Mucosa of rectum (tissue), 2 donors: ENCODE results near the gene CNN2.

Source experiments
- H3K27ac ChIP-seq, 2 donors: one replicate each; pipeline ENCODE4 v1.7.0; 2013; ENCODE audit warnings: inconsistent platforms in 2 of 2, low read depth in 2 of 2, low read length in 2 of 2
- H3K27me3 ChIP-seq, 2 donors: one replicate each; pipeline ENCODE4 v1.7.0; 2013; ENCODE audit warnings: low read length in 2 of 2; ENCODE audit not compliant: control insufficient read depth in 2 of 2, insufficient read depth in 2 of 2
- H3K36me3 ChIP-seq, 2 donors: one replicate each; pipeline ENCODE4 v1.7.0; 2013; ENCODE audit warnings: low read length in 2 of 2; ENCODE audit not compliant: control insufficient read depth in 2 of 2, insufficient read depth in 2 of 2
- H3K4me1 ChIP-seq, 2 donors: one replicate each; pipeline ENCODE4 v1.7.0; 2013; ENCODE audit warnings: low read length in 2 of 2, mild to moderate bottlenecking in 1 of 2; ENCODE audit not compliant: control insufficient read depth in 2 of 2, insufficient read depth in 2 of 2
- H3K4me3 ChIP-seq, 2 donors: one replicate each; pipeline ENCODE4 v1.7.0; 2013; ENCODE audit warnings: low read length in 2 of 2
- H3K9ac ChIP-seq, 2 donors: one replicate each; pipeline ENCODE4 v1.7.0; 2013; ENCODE audit warnings: low read length in 2 of 2, low read depth in 1 of 2, mild to moderate bottlenecking in 1 of 2
- H3K9me3 ChIP-seq, 2 donors: one replicate each; pipeline ENCODE4 v1.7.0; 2013; ENCODE audit warnings: low read length in 2 of 2; ENCODE audit not compliant: control insufficient read depth in 2 of 2
- donor health status: healthy.
- donor health status: Normal muscosa, but diverticular disease.

CNN2 gene

GRCh38 chr19:1004204-1004802 is 22.1 kb upstream of the CNN2 start:
- Histone ChIP-seq H3K4me3 (no peak overlapping the region), H3K27me3 (peaks cover 12 to 13% of the 10 kb centered on the region in 2 donors), H3K9me3 (no peaks in the 10 kb centered on the region), H3K4me1 (peaks cover 0 to 3% of the 10 kb centered on the region in 2 donors), H3K27ac (no peak overlapping the region), H3K36me3 (no peaks in the 10 kb centered on the region), H3K9ac (no peak overlapping the region)

- Histone ChIP-seq H3K4me3 (no peak overlapping the region), H3K9me3 (no peaks in the 10 kb centered on the region), H3K27ac (no peak overlapping the region), H3K27me3 (peaks cover 9 to 10% of the 10 kb centered on the region in 2 donors), H3K4me1 (peaks cover 0 to 3% of the 10 kb centered on the region in 2 donors), H3K36me3 (peaks cover 0 to 1% of the 10 kb centered on the region in 2 donors), H3K9ac (no peak overlapping the region)
Measured at GRCh38 chr19:1004803-1005664, 21.4 kb upstream of the CNN2 start.

DNA sequence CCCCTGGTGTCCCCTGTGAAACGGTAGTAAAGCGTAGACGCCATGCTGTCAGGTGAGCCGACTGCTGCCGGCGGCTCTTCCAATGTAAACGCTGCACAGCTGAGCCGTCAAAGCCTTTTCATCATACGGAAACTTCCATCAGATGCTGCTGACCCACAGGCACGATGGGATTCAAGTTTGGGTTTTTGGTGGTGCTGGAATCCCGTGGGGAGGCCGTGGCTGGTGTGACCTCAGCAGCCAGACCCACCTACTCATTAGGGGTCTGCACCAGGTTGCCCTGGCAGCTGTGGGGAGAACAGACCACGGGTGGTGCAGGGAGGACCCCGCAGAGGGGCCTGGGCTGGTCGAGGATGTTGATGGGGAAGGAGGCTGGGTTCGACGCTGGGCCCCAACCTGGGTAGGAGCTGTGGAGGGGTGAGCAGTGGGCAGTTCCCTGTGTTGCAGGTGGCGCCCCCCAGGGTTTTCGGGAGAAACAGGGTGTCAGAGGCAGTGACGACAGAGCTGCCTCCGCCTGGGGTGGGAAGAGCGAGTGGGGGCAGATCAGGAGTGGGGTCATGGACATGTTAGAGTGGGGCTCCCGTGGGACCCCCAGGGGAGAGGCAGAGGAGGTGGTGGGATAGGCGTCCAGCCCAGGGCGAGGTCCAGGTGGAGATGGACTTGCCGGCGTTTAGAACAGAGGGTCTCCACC is 19.6 kb upstream of the CNN2 start:
- peaks cover 0 to 6% of the 10 kb centered on the region in 2 donors for H3K36me3 ChIP-seq
- H3K27ac ChIP-seq: no peak overlapping the region
- no peaks in the 10 kb centered on the region for H3K4me1 ChIP-seq

DNA sequence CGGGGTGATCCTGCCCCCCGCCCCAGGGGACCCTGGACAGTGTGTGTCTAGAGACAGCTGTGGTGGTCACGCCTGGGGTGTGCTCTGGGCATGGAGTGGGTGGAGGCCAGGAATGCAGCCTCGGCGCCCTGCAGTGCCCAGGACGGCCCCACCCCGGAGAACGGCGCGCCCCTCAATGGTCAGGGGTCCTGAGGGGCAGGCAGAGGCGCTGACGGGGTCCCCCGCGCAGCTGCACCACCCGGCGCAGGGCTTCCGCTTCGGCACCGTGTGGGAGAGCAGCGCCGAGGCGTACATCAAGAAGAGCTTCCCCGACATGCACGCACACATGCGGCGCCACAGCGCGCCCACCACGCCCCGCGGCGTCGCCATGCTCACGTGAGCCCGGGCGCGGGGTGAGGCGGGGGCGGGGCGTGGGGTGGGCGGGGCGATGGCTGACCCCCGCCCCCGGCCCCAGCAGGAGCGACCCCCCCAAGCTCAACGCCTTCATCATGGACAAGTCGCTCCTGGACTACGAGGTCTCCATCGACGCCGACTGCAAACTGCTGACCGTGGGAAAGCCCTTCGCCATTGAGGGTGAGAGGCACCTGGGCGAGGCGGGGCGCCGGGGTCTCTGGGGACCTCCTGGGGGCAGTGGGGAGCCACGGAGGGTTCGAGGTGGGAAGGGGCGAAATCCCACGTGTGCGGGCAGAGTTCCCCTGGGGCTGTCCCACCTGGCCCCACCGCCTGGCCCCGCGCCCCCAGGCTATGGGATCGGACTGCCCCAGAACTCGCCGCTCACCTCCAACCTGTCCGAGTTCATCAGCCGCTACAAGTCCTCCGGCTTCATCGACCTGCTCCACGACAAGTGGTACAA is 18.8 kb upstream of the CNN2 start:
- no peak overlapping the region for H3K27ac ChIP-seq

More for the DNA sequence above, 19.6 kb upstream of the CNN2 start:
- H3K9me3 ChIP-seq: no peaks in the 10 kb centered on the region
- H3K4me3 ChIP-seq: no peak overlapping the region
- H3K9ac ChIP-seq: no peak overlapping the region
- peaks cover 4 to 5% of the 10 kb centered on the region in 2 donors for H3K27me3 ChIP-seq

GRCh38 chr19:1008268-1009040 is 18.0 kb upstream of the CNN2 start:
- H3K27me3 ChIP-seq: peaks cover 0 to 4% of the 10 kb centered on the region in 2 donors
- no peak overlapping the region for H3K9ac ChIP-seq
- H3K36me3 ChIP-seq: peaks cover 6 to 20% of the 10 kb centered on the region in 2 donors
- no peak overlapping the region for H3K4me3 ChIP-seq
- H3K9me3 ChIP-seq: no peaks in the 10 kb centered on the region
- no peaks in the 10 kb centered on the region for H3K4me1 ChIP-seq
- H3K27ac ChIP-seq: no peak overlapping the region

More for the DNA sequence above, 18.8 kb upstream of the CNN2 start:
- H3K4me1 ChIP-seq: no peaks in the 10 kb centered on the region
- no peaks in the 10 kb centered on the region for H3K9me3 ChIP-seq
- H3K4me3 ChIP-seq: no peak overlapping the region
- no peak overlapping the region for H3K9ac ChIP-seq
- H3K36me3 ChIP-seq: peaks cover 0 to 13% of the 10 kb centered on the region in 2 donors
- H3K27me3 ChIP-seq: peaks cover 4% of the 10 kb centered on the region in 2 donors

- H3K4me3 ChIP-seq: no peak overlapping the region
- no peaks in the 10 kb centered on the region for H3K4me1 ChIP-seq
- H3K9me3 ChIP-seq: no peaks in the 10 kb centered on the region
- H3K36me3 ChIP-seq: peaks cover 13 to 23% of the 10 kb centered on the region in 2 donors
- H3K27ac ChIP-seq: peak overlapping the region; percentile 13 to 52
- H3K27me3 ChIP-seq: peaks cover 0 to 4% of the 10 kb centered on the region in 2 donors
- no peak overlapping the region for H3K9ac ChIP-seq
Measured at GRCh38 chr19:1009041-1009980, 17.1 kb upstream of the CNN2 start.

DNA sequence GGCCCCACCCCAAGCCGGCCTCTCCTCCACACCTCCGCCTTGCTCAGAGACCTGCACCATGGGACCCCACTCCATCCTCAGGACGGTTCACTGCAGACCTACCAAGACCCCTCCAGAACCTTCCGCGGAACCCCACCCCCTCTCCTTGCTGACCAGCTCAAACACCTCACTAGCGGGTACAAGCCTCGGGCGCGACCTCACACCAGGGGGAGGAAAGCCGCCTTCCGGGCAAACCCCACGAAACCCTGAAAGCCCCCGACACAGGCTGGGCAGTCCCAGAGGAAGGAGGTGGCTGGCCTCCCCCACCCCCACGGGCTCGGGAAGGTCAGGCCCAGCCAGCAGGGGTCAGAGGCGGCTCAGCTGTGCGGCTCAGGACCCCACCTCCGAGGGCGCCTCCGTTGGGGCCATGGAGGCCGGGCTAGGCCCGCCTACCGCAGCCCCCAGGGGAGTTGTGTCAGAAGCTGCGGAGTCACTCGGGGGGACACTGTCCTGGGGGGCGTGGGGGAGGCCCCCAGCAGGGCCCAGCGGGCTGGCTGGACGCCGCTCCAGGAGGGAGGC is 16.3 kb upstream of the CNN2 start:
- H3K4me1 ChIP-seq: peaks cover 2% of the 10 kb centered on the region in 2 donors
- peaks cover 13 to 23% of the 10 kb centered on the region in 2 donors for H3K36me3 ChIP-seq
- H3K27me3 ChIP-seq: peaks cover 0 to 3% of the 10 kb centered on the region in 2 donors
- H3K4me3 ChIP-seq: no peak overlapping the region
- H3K27ac ChIP-seq: peak overlapping the region; percentile 13 to 52
- no peaks in the 10 kb centered on the region for H3K9me3 ChIP-seq
- no peak overlapping the region for H3K9ac ChIP-seq

DNA sequence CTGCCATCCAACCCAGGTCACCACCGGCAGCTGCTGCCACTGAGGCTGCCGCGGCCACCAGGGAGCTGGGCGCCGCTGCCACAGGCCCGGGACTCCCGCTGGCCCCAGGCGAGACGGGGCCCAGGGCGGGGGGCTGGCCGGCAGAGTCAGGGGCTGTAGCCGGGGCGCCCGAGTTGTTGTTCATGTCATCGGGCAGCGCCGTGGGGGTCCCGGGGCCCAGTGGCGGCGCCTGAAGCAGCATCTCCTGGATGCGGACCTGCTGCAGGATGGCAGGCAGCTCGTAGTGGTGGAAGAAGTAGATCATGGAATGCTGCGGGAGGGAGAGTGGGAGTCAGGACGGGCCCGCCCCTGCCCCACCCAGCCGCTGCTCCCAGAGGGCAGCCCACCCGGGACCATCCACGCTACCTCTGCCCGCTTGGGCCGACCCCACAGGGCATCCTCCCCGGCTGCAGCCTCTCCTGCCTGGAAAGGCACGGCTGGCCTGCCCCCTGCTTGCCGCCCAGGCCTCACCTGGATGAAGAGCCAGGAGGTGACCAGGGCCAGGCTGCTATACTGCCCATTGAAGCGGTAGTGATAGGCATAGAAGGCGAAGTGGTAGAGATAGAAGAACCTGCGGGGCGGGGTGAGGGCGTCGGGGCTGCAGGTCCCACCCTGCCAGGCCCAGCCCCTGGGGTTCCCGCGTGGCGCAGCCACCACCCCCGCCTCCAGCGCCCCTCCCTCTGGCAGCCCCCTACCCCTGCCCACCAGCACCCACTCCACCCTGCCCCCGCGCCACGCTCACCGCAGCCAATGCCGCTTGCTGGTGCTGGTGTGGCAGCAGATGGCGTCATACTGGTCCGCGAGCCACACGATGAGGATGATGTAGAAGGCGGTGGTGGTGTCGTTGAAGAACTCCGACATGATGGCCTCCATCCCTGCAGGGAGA is 15.6 kb upstream of the CNN2 start:
- H3K36me3 ChIP-seq: peaks cover 13 to 23% of the 10 kb centered on the region in 2 donors
- H3K4me1 ChIP-seq: peaks cover 3 to 5% of the 10 kb centered on the region in 2 donors
- no peaks in the 10 kb centered on the region for H3K9me3 ChIP-seq
- no peak overlapping the region for H3K4me3 ChIP-seq
- H3K27me3 ChIP-seq: no peaks in the 10 kb centered on the region
- no peak overlapping the region for H3K27ac ChIP-seq
- no peak overlapping the region for H3K9ac ChIP-seq
